Measurements from ENCODE around the gene AIF1L. TPM values are rescaled to one million over a fixed set of nuclear protein-coding genes. Genes with fewer than 3 reads are reported as not detected.
"Not testable (repeated sequence)": the region's sequence is repeated elsewhere in the genome, so short reads cannot be mapped to it uniquely, and the experiment has no call there.

AIF1L gene
- total and polyA plus RNA-seq, 8 donors: 9.3 to 49.2 (median 41.5) TPM

- no peaks in the 10 kb centered on the region for H3K4me1 ChIP-seq
- H3K27ac ChIP-seq: no peak overlapping the region
- DNase-seq (no peak), ATAC-seq (no peak)
- H3K9me3 ChIP-seq: no peaks in the 10 kb centered on the region
- H3K36me3 ChIP-seq: no peaks in the 10 kb centered on the region
- no peak overlapping the region for H3K4me3 ChIP-seq
- intact Hi-C loops (cut with DNase I): no loop called here
- no peaks in the 10 kb centered on the region for H3K27me3 ChIP-seq
- TF ChIP-seq CTCF (IDR thresholded peaks at IDR 0.05): no peak
Measured at GRCh38 chr9:131111186-131111853, 15.0 kb downstream of the AIF1L start.

GRCh38 chr9:131111854-131112311 lies 15.6 kb downstream of the AIF1L start:
- Histone ChIP-seq H3K27ac (no peak overlapping the region), H3K4me1 (no peaks in the 10 kb centered on the region), H3K4me3 (no peak overlapping the region), H3K9me3 (no peaks in the 10 kb centered on the region), H3K36me3 (no peaks in the 10 kb centered on the region), H3K27me3 (peaks cover 0 to under 1% of the 10 kb centered on the region in 2 donors)
- ATAC-seq (no peak), DNase-seq (peak in 1 of 4 donors; percentile 1)
- TF ChIP-seq CTCF (IDR thresholded peaks at IDR 0.05): no peak
- intact Hi-C loops (cut with DNase I): no loop called here

DNA sequence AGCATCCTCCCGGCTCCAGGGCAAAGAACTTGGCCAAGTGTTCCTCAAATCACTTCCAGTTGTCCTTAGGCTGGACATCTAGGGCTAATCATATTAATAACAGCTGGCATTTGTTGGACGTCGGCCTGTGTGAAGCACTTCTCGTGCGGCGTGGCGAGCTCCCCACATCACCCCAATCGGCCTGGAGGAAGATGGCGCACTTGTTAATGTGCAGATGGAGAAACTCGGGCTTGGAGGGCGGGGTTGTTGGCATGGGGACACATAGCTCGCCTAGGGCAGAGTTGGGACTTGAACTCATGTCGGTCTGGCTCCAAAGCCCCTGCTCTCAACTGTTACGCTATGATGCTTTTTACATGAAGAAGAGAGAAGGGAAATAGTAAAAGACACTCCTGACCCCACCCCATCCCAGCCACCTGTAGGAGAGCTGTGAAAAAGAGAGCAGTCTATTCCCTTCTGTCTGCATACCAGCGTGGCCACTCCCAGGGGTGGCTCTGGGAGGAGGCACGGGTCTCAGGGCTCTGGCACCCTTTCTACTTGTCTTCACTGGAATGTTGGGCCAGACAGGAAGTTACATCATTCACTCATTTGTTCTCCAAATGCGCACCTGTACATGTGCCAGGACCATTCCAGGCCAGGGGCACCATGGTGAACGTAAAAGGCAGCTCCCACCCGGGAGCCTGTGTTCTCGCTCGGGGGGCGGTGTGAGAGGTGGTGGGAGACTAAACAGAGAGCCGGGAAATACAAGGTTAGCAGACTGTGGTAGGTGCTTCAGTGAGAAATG lies 16.2 kb downstream of the AIF1L start:
- Histone ChIP-seq H3K27me3 (peaks cover 0 to 5% of the 10 kb centered on the region in 2 donors), H3K4me1 (peaks cover 0 to 6% of the 10 kb centered on the region in 2 donors), H3K27ac (no peak overlapping the region), H3K9me3 (no peaks in the 10 kb centered on the region), H3K36me3 (no peaks in the 10 kb centered on the region), H3K4me3 (no peak overlapping the region)
- intact Hi-C loops (cut with DNase I): no loop called here
- DNase-seq (no peak), ATAC-seq (no peak)
- TF ChIP-seq CTCF (IDR thresholded peaks at IDR 0.05): no peak

DNA sequence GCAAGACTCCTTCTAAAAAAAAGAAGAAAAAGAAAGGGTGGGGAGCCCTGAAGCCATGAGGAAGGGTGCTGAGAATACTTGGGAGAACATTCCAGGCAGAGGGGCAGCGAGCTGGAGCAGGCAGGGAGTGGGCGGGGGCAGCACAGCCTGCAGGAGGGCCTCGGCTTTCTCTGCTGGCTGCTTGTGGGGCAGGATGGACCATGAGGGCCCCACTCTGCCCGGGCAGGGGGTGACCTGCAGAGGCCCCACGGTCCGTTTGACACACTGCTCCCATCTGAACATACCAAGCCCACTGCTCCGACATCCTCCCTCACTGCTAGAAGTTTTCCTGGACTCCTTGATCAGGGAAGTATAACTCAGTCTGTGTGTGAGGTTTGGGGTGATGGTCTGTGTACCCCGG lies 17.3 kb downstream of the AIF1L start:
- Histone ChIP-seq H3K4me3 (no peak overlapping the region), H3K4me1 (peaks cover 0 to 6% of the 10 kb centered on the region in 2 donors), H3K9me3 (no peaks in the 10 kb centered on the region), H3K27me3 (peaks cover 0 to 5% of the 10 kb centered on the region in 2 donors), H3K27ac (no peak overlapping the region), H3K36me3 (no peaks in the 10 kb centered on the region)
- ATAC-seq (no peak), DNase-seq (no peak)
- intact Hi-C loops (cut with DNase I): no loop called here
- TF ChIP-seq CTCF (IDR thresholded peaks at IDR 0.05): no peak

DNA sequence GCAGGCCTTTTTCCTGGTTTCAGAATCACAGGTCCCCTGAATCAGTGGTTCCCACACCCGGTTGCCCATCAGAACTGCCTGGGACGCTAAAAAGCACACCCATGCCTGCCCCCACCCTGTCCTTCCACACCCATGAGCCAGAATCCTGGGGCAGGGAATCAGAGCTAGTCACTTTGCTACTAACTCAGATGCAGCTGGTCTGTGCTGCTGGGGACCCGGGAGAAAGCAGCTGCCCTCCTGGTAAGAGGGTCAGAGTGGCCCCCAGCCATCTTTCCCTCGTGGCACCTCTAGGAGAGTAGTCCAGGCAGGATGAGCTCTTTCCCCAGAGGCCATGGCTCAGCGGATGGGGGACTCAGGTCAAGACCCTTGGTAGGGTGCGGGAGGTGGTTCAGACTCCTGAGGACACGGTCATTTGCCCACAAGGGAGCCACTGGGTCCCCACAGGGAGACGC lies 17.8 kb downstream of the AIF1L start:
- no peak overlapping the region for H3K27ac ChIP-seq
- TF ChIP-seq CTCF (IDR thresholded peaks at IDR 0.05): no peak
- H3K9me3 ChIP-seq: no peaks in the 10 kb centered on the region
- H3K4me3 ChIP-seq: no peak overlapping the region
- H3K4me1 ChIP-seq: peaks cover 0 to 6% of the 10 kb centered on the region in 2 donors
- H3K27me3 ChIP-seq: peaks cover 0 to 5% of the 10 kb centered on the region in 2 donors
- H3K36me3 ChIP-seq: no peaks in the 10 kb centered on the region
- intact Hi-C loops (cut with DNase I): no loop called here
- ATAC-seq (no peak), DNase-seq (no peak)

- H3K4me3 ChIP-seq; H3K4me1 ChIP-seq; DNase-seq; H3K27ac ChIP-seq; ATAC-seq; H3K9me3 ChIP-seq; H3K36me3 ChIP-seq; H3K27me3 ChIP-seq; intact Hi-C loops (cut with DNase I): not testable (repeated sequence)
Measured at GRCh38 chr9:131115360-131115742, 19.0 kb downstream of the AIF1L start.

Measured in left lung (tissue), 10 donors.